ENCODE measurements around the gene GALM. TPM values are rescaled to one million over a fixed set of nuclear protein-coding genes. Genes with fewer than 3 reads are reported as not detected.

The GALM gene
- total RNA-seq, 1 experiment from 2014 or later, result 10.0 TPM

GRCh38 chr2:38763728-38764127 lies 97.8 kb downstream of the GALM start:
- Histone ChIP-seq H2BK20ac (ENCODE audit: low read depth, low read length, poor library complexity, severe bottlenecking) (no peak overlapping the region), H4K5ac (ENCODE audit: insufficient read length, low read depth, low read length) (no peak overlapping the region), H3T11ph (ENCODE audit: low read length) (no peak overlapping the region), H3K4me2 (ENCODE audit: insufficient read depth, insufficient read length, low read length) (no peak overlapping the region), H2BK12ac (ENCODE audit: insufficient read length, low read depth, low read length) (no peak overlapping the region), H3K14ac (ENCODE audit: insufficient read depth, low read length) (no peak overlapping the region), H3K27me3 (ENCODE audit: insufficient read depth, low read length) (no peaks in the 10 kb centered on the region), H4K91ac (ENCODE audit: insufficient read length, low read depth, low read length) (no peak overlapping the region), H3K23ac (ENCODE audit: insufficient read length, low read depth, low read length) (no peak overlapping the region), H3K23me2 (ENCODE audit: insufficient read length, low read depth, low read length, poor library complexity, severe bottlenecking) (no peaks in the 10 kb centered on the region), H3K4me1 (ENCODE audit: insufficient read depth, low read length) (no peaks in the 10 kb centered on the region), H3K9me3 (ENCODE audit: control insufficient read depth, low read depth, low read length) (no peaks in the 10 kb centered on the region), H3K79me1 (ENCODE audit: insufficient read depth, low read depth, low read length, poor library complexity, severe bottlenecking) (no peaks in the 10 kb centered on the region), H4K20me1 (ENCODE audit: control insufficient read depth, insufficient read depth, insufficient read length) (no peaks in the 10 kb centered on the region), H3K9ac (ENCODE audit: extremely low read depth, insufficient read length, low read length) (no peak overlapping the region), H2AK5ac (ENCODE audit: insufficient read length, low read length) (no peak overlapping the region), H2AFZ (ENCODE audit: low read length) (no peak overlapping the region), H3K27ac (ENCODE audit: insufficient read length, low read depth, low read length) (no peak overlapping the region), H2BK120ac (ENCODE audit: low read depth, low read length, poor library complexity, severe bottlenecking) (no peak overlapping the region), H4K8ac (replicated peaks; ENCODE audit: insufficient read length, low read depth, low read length) (no peak overlapping the region), H3K56ac (ENCODE audit: insufficient read length, low read depth, low read length) (no peak overlapping the region), H3K79me2 (ENCODE audit: insufficient read depth, low read length) (no peaks in the 10 kb centered on the region), H3K18ac (ENCODE audit: insufficient read length, low read depth, low read length) (no peak overlapping the region), H2BK15ac (ENCODE audit: low read depth, low read length) (no peak overlapping the region), H2BK5ac (ENCODE audit: insufficient read length, low read length) (no peak overlapping the region), H3K4ac (ENCODE audit: low read depth, low read length) (no peak overlapping the region)
- Mint-ChIP-seq H3K27me3 (ENCODE audit: low read depth) (no peaks in the 10 kb centered on the region), H3K9me3 (no peaks in the 10 kb centered on the region), H3K36me3 (ENCODE audit: insufficient read depth in 1 of 3, low read depth in 3 of 3) (no peaks in the 10 kb centered on the region), H3K4me1 (no peaks in the 10 kb centered on the region), H3K27ac (no peak overlapping the region), H3K4me3 (no peak overlapping the region)
- no CpG with 5 or more reads among the region's 4 CpGs for WGBS (ENCODE audit: extremely low coverage, insufficient read length, low lambda C conversion rate)
- TF ChIP-seq CTCF (conservative IDR thresholded peaks at IDR 0.05), result no peak
- DNase-seq, result no peak

All from H9 (cell line).